ENCODE measurements around the gene COX8C.
"Not testable (repeated sequence)": the region's sequence is repeated elsewhere in the genome, so short reads cannot be mapped to it uniquely, and the experiment has no call there.

COX8C gene

GRCh38 chr14:93369713-93370266 is 22.8 kb downstream of the COX8C start:
- no peak for DNase-seq (ENCODE audit: low spot score)

DNA sequence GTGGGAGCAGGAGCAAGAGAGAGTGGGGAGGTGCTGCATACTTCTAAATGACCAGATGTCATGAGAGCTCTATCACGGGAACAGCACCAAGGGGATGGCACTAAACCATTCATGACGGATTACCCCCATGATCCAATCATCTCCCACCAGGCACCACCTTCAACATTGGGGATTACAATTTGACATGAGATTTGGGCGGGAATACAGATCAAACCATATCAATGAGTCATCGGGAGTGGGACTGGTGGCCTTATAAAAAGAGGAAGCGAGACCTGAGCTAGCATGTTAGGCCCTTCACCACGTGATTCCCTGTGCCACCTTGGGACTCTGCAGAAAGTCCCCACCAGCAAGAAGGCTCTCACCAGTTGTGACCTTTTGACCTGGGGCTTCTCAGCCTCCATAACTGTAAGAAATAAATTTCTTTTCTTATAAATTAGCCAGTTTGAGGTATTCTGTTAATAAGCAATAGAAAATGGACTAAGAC is 28.7 kb downstream of the COX8C start:
- DNase-seq (ENCODE audit: low spot score), result peak; percentile 1

- DNase-seq (ENCODE audit: low spot score), result no peak
Observed at GRCh38 chr14:93379831-93380230, 32.8 kb downstream of the COX8C start.

DNA sequence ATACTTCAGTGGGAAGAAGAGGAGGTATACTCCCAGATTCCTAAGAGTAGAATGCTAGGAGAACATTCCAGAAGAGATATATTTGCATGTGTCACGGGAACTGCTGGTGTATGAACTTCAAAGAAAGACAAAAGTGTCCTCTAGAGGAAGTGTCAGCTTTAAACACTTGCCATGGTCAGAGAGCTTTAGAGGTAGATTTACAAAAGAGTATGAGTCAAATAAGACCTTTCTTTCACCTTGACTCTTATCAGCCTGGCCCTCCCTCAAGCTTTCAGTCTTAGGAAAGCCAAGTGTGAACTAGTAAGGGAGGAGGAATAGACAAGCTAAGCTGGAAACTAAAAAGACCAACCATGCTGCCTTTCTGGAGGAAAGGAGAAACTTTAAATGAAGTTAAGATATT is 34.7 kb downstream of the COX8C start:
- DNase-seq (ENCODE audit: low spot score), result no peak

DNA sequence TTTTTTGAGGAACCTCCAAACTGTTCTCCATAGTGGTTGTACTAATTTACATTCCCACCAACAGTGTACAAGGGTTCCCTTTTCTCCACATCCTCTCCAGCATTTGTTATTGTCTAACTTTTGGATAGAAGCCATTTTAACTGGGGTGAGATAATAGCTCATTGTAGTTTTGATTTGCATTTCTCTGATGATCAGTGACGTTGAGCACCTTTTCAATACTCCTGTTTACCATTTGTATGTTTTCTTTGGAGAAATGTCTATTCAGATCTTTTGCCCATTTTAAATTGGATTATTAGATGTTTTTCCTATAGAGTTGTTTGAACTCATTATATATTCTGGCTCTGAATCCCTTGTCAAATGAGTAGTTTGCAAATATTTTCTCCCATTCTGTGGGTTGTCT is 37.3 kb downstream of the COX8C start:
- DNase-seq (ENCODE audit: low spot score), result not testable (repeated sequence)

DNA sequence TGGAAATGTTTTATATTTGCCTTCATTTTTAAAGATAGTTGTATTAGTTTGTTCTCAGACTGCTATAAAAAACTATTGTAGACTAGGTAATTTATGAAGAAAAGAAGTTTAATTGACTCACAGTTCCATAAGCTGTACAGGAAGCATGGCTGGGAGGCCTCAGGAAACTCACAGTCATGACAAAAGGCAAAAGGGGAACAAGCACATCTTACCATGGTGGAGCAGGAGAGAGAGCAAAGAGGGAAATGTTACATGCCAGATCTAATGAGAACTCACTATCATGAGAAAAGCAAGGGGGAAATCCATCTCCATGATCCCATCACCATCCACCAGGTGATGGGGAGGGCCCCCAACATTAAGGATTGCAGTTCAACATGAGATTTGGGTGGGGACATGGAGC is 48.2 kb downstream of the COX8C start:
- no peak for DNase-seq (ENCODE audit: low spot score)

DNA sequence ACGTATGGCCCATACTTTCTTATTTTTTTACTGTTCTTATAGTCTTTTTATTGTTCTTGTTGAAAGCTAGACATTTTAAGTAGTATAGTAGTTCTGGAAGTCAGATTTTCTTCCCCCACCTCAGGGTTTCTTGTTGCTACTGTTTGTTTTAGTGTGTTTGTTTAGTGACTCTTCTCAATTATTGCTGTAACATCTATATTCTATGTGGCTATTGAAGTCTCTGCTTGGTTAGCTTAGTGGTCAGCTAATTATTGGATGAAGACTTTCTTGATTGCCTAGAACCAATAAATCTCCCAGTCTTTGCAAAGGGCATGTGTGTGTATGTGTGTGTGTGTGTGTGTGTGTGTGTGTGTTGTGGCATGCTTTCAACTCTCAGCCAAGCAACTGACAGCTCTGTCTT is 49.5 kb downstream of the COX8C start:
- DNase-seq (ENCODE audit: low spot score), result no peak
